ENCODE results near the gene PFN3.

PFN3 gene

DNA sequence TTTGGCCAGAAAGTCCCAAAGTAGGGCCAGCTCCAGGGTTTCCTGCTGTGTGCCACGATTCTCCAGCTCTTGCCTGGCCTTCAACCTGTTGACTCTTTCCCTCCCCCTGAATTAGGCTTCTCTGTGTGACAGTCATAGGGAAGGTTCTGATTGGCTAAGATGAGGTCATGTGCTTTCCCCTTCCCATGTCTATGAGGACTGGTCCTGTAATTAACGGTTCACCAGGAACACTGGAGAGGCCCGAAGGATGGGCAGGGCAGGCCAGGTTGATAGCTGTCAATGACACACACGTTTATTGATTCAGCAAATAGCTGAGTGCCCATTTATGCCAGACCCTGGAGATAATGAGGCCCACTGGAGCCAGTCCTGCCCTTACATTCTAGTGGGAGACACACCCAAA, 37.2 kb upstream of the PFN3 start:
- DNase-seq: no peak

DNA sequence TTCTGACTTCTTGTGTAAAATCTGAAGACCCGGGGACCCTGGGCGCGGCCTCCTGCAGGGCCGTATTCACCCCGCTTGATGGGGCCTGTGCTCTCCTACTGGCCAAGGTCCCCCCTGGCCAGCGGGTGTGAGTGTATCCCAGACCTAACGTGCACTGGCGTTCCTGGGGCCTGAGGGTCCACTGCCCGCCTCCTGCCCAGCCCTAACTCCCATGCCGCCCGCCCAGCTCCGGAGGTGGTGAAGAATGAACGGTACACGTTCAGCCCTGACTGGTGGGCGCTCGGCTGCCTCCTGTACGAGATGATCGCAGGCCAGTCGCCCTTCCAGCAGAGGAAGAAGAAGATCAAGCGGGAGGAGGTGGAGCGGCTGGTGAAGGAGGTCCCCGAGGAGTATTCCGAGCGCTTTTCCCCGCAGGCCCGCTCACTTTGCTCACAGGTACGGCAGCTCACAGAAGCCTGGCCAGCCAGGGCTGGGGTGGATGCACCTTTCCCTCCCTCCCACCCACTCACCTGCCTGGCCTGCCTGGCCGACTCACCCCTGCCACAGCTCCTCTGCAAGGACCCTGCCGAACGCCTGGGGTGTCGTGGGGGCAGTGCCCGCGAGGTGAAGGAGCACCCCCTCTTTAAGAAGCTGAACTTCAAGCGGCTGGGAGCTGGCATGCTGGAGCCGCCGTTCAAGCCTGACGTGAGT, 35.5 kb upstream of the PFN3 start:
- DNase-seq: peak; percentile 2

DNA sequence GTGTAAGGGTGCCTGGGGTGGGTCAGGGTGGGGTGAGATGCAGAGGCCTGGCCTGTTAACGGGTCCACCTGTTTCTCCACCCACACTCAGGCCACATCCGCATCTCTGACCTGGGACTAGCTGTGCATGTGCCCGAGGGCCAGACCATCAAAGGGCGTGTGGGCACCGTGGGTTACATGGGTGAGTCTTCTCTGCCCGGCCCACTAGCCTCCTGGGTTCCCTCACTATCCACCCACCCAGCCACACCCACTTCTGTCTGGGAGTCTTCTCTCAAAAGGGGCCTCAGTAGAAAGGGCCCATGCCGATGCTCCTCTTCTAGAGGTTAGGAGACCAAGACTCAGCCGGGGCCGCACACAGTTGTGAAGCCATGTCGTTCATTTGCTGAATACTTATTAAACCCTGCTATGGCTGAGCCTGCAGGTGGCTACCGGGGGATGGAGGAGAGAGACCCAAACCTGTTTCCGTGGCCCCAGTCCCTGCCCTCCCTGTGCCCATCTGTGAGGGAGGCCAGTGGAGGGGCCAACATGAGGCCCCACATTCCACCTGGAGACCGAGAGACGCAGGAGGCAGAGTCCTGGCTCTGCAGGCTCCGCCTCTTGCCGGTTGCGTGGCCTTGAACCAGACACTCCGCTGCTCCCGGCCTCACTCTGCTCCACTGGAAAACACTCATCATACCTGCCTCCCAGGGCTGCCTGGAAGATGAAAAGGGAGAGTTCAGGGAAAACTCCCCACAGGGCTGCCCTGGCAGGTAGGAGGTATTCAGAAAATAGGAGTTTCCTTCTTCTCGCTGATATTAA, 34.7 kb upstream of the PFN3 start:
- DNase-seq: no peak

DNA sequence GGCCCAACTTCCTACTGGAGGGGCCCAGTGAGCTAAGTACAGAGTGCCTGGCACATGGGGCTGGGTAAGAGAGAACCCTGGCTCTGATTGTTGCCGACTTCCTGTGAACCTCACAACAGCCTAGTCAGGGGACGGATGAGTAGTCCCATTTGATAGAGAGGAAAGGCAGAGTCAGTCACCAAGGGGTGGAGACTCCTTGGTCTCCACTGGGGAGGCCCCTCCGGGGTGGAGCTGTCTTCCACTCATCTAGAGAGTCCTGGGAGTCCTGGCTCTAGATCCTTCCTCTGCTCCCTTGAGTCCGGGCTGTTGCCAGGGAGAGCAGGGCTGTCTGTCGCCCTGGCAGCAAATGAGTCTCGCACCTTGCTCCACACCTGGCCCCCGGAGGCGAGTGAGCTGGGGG, 34.0 kb upstream of the PFN3 start:
- peak; percentile 58 for DNase-seq

DNA sequence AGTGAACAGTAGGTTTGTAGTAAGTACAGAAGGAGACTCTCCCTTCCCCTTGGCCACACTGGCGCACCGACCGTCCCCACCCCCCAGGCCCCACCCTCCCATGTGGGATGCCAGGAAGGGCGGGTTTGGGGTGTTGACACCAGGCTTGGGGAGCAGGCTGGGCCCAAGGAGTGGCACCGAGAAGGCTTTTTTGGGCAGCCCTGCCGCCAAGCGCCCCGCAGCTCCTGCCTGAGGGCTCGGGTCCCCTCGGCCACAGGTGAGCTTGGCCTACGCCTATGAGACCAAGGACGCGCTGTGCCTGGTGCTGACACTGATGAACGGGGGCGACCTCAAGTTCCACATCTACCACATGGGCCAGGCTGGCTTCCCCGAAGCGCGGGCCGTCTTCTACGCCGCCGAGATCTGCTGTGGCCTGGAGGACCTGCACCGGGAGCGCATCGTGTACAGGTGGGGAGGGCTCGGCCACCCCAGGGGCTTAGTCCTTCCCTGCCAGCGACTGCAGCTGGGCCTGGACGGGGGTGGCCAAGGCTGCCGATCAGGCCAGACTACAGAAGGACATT, 33.3 kb upstream of the PFN3 start:
- DNase-seq: peak; percentile 3

DNA sequence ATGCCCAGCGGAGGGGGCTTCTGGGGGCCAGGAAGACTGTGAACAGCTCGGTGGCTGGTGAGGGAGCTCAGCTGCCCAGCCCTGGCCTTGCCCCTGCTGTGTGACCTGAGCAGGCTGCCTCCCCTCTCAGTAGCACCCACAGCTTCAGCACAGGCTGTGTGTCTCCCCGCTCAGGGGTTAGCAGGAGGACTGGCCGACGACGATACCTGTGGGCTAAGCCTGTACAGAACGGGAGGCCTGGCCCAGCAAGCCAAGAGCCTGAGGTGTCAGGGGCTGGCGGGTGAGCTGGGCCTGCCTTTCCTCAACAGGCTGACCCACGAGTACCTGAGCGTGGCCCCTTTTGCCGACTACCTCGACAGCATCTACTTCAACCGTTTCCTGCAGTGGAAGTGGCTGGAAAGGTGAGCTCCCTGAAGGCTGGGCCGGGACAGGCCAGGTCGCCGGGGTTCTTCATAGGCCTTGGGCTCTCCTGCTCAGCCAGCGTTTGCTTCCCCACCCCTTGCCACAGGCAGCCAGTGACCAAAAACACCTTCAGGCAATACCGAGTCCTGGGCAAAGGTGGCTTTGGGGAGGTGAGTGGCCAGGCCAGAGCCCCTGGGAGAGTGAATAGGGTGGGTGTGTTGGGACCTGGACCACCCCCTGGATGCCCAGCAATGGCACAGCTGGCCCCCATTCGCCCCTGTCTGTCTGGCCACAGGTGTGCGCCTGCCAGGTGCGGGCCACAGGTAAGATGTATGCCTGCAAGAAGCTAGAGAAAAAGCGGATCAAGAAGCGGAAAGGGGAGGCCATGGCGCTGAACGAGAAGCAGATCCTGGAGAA, 32.6 kb upstream of the PFN3 start:
- DNase-seq: no peak

DNA sequence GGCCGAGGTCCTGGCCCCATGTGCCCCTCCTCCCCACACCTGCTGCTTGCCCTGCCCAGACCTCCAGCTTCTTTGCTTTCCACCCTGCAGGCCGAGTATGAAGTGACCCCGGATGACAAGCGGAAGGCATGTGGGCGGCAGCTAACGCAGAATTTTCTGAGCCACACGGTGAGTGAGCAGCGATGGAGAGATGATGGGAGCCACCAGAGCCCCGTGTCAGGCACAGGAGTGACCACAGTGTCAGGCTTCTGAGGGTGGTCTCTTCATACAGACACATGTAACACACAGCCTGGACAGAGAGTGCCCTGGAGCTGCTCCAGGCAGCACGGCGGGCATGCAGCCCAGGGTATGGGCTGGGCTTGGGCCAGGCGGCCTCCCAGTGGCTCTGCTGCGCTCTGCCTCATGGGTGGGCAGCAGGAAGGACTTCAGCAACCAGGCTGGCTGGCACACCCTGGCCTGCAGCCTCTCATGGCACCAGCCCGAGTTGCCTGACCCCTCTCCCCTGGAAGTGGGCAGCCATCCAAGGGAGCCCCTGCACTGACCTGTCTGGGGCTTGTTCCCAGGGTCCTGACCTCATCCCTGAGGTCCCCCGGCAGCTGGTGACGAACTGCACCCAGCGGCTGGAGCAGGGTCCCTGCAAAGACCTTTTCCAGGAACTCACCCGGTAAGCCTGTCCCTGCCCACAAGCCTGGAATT, 31.8 kb upstream of the PFN3 start:
- peak; percentile 60 for DNase-seq

DNA sequence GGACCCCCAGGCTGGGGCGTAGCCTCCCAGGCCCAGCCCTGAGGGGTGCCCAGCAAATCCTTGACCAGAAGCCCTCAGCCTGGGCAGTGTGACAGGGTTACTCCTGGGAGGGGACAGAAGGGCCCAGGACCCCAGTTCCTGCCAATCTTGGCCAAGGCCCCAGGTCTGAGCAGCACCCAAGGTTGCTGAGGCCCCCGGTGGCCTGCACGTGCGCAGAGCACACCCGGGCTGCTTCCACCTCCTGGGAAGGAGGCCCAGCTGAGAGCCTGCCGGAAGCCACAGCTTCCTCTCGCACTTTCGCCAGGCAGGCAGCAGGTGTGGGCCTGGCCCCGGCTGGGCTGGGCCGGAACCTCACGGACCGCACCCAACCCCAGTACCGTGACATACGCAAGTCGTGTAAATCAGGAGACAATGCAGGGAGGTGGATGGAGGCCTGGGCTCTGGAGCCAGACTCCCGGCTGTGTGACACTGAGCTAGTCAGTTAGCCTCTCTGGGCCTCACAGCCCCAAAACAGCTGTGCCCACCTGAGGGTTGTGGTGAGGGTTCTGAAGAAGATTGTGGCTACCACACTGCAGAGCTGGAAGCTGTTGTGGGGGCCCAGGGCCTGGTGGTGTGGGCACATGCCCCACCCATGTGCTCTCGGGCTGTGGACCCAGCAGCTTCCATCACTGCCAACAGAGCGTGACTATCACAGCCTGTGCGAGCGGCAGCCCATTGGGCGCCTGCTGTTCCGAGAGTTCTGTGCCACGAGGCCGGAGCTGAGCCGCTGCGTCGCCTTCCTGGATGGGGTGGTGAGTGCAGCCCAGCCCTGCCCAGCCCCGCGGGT, 31.1 kb upstream of the PFN3 start:
- DNase-seq: peak; percentile 59

DNA sequence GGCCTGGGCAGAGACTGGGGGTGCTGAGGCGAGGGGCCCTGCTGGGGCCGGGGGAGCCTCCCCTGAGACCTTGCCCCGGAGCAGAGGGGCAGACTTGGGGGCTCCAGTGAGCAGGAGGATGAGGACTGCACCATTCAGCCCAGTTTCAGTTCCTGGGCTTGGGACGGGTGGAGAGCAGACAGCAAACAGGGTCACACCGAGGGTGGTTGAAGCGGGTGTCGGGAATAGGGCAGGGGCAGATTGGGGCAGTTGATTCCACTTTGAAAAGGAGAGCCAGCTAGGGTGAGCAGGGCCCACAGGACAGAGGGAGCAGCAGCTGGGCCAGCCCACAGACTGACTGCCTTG, 30.5 kb upstream of the PFN3 start:
- DNase-seq: peak; percentile 15

DNA sequence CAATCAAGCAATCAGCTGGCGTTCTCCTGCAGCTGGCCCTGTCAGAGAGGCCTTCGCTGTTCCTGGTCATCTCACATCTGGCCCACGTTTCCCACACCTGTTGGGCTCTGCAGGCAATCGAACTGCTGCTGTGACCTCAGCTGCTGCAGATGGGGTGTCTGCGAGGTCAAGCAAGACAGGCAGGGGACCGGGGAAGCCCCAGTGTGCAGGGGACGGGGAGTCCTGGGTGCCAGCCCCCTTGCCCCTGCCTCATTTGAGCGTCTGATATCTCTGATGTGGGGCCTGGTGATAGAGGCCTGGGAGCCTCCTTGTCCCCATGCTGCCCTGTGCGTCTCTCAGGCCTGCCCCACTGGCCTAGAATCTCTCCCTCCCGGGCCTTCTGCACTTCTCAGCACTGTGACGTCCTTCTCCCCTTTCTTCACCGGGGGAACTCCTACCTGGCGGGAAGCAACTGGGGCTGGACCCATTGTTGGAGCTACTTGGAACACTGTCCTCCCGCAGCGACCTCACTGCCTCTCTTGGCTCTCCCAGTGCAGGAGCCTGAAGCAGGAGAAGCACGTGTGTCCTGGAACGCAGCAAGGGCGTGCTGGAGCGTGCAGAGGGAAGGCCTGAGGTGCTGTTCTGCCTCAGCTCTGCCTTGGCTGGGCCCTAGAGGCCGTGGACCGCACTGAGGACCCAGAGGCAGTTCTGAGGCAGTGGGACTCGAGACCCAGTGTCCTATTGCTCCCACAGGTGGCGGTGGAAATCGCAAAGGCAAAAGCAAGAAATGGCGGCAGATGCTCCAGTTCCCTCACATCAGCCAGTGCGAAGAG, 29.9 kb upstream of the PFN3 start:
- peak; percentile 7 for DNase-seq

DNA sequence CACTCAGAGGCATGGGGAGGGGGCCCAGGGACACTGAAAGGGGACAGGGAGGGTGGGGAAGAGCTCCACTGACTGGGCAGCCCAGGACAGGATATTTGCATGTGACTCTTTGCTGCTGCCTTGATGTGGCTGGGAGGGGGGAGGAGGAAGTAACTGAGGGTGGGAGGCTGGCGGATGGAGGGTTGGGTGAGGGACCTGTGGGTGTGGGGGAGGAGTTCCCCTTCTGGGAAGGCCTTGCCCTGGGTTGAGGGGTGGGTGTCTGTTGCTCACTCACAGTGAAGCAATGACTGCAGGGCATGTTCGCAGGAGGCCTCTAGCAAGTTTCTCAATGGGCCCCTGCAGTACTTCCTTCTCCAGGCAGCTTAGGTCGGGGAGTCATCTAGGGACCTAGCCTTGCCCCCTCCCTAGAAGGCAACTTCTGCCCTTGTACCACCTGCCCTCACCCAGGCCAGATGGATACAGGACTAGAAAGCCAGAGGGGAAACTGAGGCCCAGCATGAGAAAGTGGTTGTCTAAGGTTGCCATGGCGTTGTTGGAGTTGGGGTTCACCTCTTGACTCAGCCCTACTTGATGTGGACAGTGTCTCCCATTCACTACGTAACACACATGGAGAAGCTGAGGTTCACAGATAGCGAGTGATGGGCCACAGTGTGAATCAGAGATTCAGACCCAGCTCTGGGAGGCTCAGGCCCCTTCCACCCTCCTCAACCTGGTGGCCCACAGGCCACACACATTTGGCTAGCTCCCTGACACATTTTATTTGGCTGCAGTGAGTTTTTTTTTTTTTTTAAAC, 29.0 kb upstream of the PFN3 start:
- peak; percentile 83 for DNase-seq

DNA sequence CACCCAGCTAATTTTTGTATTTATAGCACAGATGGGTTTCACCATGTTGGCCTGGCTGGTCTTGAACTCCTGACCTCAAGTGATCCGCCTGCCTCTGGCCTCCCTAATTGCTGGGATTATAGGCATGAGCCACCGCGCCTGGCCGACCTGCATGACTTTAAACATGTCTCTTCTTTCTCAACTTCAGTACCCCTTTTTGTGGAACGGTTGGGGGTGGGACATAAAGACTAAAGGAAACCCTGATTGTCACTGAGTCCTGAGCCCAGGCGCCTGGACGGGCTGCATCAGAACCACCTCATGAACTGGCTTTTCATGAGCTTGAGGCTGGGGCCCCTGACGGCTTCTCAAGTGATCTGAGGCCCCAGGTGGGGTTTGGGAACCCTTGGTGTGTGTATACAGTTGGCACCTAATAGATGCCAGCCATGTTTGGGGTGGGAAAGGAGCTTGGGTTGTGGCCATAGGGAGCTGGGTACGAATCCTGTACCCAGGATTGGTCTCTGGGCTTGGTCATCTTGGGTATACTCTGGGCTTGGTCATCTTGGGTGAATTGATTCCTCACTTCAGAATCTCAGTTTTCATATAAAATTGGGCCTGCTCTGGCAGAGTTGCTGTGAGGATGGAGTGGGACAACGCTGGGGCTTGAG, 28.2 kb upstream of the PFN3 start:
- DNase-seq: no peak

DNA sequence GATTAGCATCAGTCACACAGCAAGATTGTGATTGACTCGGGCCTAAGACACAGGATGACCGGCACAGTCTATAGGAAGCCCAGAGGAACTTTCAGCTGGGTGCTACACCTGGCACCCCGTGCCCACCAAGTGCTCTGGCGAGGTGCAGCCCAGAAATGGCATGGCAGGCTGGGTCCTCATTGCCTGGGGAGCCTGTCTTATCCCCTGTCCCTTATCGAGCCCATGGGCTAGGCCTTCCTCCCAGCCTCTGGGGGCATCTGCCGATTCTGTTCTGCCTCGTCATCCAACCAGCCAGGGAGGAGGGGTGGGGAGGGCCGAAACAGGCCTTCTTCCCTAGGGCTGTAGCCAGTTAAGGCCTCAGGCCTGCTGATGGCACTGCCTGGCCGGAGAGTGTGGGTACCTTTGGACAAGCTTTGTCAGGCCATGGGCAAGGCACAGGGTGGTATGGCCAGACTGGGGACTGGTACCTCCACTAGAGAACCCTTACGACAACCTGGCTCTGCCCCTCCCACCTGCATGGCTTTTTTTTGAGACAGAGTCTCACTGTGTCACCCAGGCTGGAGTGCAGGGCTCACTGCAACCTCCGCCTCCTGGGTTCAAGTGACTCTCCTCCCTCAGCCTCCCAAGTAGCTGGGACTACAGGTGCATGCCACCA, 27.6 kb upstream of the PFN3 start:
- no peak for DNase-seq

DNA sequence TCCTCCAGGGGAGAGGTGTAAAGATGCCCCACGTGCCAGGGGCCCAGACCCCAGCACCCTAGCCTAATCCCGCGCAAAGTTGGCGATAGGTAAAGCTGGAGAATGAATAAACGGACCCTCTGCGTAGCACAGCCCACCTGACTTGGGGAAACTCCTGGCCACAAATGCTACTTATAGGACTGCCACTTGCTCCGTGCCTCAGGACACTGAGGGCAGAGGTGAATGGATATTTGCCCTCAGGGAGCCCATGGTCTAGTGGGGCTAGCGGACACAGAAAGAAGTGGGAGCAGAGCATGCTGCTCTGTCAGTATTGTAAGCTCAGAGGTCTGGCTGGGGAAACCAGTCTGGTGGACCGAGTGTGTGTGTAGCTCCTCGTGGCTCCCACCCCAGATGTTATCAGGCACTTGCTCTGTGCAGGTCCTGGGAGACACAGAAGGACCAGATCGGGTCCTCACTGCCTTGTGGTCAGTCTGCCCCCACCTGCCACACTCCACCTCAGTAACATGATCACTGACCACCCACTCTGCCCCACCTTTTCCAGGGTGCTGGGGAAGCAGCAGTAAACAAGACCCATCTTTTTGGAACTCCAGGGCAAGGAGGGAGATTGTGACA, 26.9 kb upstream of the PFN3 start:
- no peak for DNase-seq

DNA sequence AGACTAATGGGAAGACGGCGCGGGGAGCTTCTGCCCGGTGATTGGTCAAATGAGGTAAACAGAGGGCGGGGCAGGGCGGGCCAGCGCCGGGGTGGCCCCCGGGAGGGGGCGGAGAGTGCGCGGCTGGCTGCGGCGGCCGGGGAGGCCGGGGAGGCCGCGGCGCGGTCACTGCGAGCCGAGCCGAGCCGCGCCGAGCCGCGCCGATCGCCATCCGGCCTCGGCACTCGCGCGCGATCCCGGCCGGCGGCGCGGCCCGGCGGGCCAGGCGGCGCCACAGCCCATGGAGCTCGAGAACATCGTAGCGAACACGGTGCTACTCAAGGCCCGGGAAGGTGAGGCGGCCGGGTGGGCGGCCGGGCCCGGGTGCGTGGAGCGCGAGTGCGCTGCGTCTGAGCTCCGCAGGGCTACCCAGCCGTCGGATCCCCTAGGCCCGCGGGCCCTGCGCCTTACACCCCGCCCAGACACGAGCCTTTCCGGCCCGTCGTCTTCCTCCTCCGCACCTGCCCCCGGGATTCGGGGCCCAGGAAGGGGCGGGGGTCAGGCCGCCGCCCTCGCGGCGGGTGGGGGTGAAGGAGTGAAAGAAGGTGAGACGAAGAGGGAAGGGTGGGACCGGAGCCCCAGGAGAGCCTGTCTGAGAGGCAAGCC, 26.2 kb upstream of the PFN3 start, which contains the start of gene GRK6:
Gene GRK6 (plus strand): TSS at position 111 of the 645 bp plus-strand sequence. CDS start 170 bp downstream, at position 281.
- DNase-seq: peak; percentile 72

DNA sequence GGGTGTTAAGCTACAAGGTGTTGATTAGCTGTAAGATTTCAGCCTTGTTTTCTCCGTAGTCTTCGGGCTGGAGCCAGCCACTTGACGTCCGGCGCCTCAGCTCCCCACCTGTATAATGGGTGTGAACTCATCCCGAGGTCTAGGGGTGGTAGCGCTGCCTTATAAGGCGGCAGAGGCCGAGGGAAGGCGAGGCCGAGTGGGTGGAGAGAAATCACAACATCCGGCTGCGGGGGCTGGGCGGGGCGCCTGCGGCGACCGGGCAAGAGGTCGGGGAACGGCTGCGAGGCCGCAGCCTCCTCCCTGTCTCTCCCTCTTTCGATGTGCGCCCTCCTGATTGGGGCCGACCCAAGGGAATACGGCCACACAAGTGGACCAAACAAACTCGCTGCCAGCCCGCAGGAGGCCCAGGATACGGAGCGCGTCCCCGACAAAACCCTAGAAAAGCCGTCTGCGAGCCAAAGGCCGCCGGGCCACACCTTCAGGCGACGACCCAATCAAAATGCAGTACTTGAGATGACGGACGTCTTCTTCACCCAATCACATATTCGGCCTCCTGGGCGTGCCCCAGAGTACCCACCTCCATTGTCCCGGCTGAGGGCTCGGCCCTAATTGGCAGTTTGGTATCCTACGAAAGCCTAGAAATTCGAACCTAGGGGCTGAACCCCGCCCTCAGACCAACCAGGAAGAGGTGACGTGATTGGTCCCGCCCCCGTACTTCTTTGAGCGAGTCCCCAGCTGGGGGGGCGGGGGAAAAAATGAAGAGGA, 25.5 kb upstream of the PFN3 start:
- DNase-seq: peak; percentile 98

DNA sequence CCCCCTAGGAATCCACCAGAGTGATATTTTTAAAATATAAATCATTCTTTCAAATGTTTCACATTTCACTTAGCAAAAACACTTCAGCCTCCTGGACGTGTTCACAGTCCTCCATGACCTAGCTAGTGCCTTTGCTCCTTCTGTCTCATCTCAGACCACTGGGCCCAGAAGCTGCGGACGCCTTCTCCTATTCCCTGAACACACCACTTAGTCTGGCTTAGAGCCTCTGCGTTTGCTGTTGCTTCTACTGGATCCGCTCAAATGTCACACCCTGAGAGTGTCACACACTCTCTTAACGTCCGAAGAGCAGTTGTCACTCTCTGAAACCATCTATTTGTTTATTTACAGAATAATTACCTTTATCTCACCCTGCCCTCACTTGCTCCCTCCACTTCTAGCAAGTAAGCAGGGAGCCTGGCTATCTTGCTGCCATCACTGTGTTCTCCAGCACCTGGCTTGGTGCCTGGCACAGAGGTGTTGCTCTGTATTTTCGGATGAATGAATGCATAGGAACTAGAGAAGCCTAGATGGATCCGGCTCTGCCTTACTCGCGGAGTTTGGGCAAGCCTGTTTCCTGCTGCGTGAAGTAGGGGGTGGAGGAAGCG, 24.8 kb upstream of the PFN3 start:
- no peak for DNase-seq
